Epithelial cell of proximal tubule (primary cell): Measurements from ENCODE around the gene SETX. TPM values are rescaled to one million over a fixed set of nuclear protein-coding genes. Genes with fewer than 3 reads are reported as not detected.

Experiments
- DNase-seq: peaks from one replicate; pipeline ENCODE4 v3.0.0-alpha.2; 2011; ENCODE audit warnings: low read depth
- H3K4me3 ChIP-seq: 2 replicates; pipeline ENCODE4 v1.5.1; 2011; ENCODE audit warnings: low read depth, mild to moderate bottlenecking, low read length
- total RNA-seq: library from RNA; depleted of rRNA; stranded (reverse); fragments of >200 nt; gene quantifications from 2 replicates; pipeline ENCODE4 v1.2.3, GENCODE V29; 2015
- TF ChIP-seq, protein P1 (sequence below): conservative IDR thresholded peaks from 2 replicates; pipeline ENCODE4 v1.5.1; 2012; ENCODE audit warnings: low read depth, mild to moderate bottlenecking, low read length

Gene SETX
- total RNA-seq, 1 donor from 2014 or later, result 34.7 TPM

DNA sequence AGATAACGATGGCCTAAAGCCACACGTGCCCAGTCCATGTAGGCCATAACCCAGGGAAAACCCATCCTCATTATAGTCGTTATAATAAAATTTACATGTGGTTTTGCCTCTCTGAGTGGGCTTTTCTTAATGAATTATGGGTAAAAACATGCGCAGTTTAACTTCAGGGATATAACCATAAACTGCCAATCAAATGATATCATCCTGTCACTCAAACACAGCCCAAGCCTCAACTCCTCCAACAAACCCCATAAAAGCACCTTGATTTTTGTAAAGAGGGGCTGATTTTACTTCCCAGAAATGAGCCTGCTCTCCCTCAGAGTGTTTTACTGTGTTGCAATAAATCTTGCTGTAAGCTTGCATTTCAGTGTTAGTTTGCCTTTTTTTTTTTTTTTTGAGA is 15.8 kb upstream of the SETX start:
- H3K4me3 ChIP-seq, result no peak overlapping the region
- no peak for DNase-seq
- TF ChIP-seq, protein P1, sequence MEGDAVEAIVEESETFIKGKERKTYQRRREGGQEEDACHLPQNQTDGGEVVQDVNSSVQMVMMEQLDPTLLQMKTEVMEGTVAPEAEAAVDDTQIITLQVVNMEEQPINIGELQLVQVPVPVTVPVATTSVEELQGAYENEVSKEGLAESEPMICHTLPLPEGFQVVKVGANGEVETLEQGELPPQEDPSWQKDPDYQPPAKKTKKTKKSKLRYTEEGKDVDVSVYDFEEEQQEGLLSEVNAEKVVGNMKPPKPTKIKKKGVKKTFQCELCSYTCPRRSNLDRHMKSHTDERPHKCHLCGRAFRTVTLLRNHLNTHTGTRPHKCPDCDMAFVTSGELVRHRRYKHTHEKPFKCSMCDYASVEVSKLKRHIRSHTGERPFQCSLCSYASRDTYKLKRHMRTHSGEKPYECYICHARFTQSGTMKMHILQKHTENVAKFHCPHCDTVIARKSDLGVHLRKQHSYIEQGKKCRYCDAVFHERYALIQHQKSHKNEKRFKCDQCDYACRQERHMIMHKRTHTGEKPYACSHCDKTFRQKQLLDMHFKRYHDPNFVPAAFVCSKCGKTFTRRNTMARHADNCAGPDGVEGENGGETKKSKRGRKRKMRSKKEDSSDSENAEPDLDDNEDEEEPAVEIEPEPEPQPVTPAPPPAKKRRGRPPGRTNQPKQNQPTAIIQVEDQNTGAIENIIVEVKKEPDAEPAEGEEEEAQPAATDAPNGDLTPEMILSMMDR, result no peak

DNA sequence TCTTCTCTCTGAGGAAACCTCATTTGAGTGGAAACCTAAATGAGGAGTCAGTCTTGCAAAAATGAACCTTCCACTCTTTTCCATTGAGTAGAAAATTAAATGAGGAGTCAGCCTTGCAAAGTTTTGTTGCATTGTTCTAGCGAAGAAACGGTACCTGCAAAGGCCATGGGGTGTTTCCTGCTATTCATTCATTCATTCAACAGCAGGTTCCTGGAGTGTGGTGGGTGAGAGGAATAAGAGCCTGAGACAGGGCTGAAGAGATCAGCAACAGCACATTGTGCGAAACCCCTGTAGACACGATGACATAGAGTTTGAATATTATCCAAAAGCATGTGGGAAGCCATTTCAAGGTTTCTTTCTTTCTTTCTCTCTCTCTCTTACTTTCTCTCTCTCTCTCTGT is 14.6 kb upstream of the SETX start:
- no peak for DNase-seq
- no peak overlapping the region for H3K4me3 ChIP-seq
- TF ChIP-seq, protein P1, result no peak

DNA sequence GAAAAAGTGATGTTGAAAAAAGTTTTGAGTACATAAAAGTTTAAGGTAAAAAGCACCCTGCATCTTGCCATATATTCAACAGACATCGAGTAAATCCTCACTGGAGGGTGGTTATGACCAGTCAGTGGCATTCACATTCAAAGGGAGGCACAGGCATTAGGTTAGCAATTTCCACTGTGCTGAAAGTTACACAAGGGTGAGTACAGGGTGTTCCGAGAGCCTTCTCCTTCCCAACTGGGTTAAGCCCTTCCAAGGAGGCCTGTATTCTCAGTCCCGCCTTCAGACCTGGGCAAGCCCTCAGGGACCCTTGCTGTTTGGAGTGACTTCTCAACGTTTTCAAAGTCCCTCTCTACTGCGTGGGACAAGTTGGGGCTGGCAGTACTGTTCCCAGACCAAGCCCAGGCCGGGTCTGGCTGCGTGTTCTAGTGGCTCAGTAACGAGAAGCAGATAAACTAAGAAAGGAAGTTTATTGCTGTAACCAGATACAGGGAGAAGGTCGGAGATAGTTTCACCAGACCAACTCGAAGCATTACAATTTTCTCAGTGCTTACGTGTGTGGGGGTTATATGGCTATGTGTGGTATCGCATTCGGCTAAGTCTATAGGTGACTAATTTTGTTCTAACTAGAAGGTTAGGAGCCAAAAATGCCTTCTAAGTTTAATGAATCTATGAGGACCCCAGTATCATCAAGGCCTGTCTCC is 13.0 kb upstream of the SETX start:
- no peak overlapping the region for H3K4me3 ChIP-seq
- TF ChIP-seq, protein P1, result no peak
- DNase-seq, result no peak

DNA sequence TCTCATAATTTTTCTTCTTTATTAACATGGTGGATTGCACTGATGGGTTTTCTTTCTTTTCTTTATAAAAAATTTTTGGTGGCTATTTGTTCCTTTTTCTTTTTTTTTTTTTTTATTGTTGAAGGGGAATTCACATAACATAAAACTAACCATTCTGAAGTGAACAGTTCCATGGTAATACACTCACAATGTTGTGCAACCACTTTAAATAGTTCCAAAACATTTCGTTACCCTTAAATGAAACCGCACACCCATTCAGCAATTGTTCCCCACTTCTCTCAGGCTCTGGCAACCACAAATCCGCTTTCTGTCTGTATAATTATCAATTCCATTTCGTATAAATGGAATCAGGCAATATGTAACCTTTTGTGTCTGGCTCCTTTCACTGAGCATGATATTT is 11.7 kb upstream of the SETX start:
- H3K4me3 ChIP-seq, result no peak overlapping the region
- no peak for DNase-seq
- TF ChIP-seq, protein P1, result no peak

DNA sequence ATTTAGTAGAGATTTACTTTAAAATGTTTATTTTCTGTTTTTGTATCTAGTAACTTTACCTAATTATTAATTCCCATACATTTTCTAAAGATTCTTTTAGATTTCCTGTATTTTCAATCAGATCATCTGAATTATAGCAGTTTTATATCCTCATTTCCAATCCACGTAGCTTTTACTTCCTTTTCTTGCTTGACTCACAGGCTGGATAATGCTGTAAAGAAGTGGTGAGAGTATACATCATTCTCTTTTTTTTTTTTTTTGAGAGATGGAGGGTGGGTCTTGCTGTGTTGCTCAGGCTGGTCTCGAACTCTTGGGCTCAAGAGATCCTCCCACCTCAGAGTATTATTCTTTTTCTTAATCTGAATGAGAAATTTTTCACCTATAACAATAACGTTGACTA is 11.2 kb upstream of the SETX start:
- no peak for DNase-seq
- no peak overlapping the region for H3K4me3 ChIP-seq
- TF ChIP-seq, protein P1, result no peak

DNA sequence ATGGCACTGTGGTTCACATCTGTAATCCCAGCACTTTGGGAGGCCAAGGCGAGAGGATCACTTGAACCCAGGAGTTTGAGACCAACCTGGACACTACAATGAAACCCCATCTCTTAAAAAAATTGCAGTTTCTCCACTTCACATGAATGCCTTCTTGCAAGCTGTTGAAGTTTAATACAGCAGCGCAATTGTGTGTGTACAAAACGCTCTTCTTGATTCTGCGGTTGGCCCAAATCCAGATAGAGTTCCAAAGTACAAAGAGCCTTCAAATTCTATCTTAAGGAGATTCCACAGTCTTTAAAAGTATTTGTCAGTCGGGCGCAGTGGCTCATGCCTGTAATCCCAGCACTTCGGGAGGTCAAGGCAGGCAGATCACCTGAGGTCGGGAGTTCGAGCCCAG is 9.3 kb upstream of the SETX start:
- TF ChIP-seq, protein P1, result no peak
- H3K4me3 ChIP-seq, result no peak overlapping the region
- DNase-seq, result no peak

DNA sequence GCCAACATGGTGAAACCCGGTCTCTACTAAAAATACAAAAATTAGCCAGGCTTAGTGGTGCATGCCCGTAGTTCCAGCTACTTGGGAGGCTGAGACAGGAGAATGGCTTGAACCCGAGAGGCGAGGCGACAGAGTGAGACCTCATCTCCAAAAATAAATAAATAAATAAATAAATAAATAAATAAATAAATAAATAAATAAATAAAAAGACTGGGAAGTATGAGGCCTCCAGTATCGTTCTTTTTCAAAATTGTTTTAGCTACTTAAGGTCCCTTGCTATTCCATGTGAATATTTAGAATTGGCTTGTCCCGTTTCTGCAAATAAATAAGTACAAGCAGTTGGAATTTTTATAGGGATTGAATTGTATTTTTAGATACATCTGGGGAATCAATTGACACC is 3.0 kb upstream of the SETX start:
- no peak for DNase-seq
- no peak overlapping the region for H3K4me3 ChIP-seq
- TF ChIP-seq, protein P1, result no peak
